Stimulated activated naive CD8-positive, alpha-beta T cell treated with anti-CD3 and anti-CD28 coated beads, Interleukin-15, amount 100 ng/mL, for 72 hours (primary cell): ENCODE measurements around the gene KCNMA1.

Experiments
- ATAC-seq: fragments of 150-1000 bp; cut with Tn5 transposase; 2 replicates; pipeline ENCODE4 v1.10.0; 2021; ENCODE audit warnings: mild to moderate bottlenecking, moderate library complexity
- DNase-seq, 2 donors: peaks; one replicate each; pipeline ENCODE4 v3.0.0; 2021 to 2022
- H3K27ac Mint-ChIP-seq, 2 donors: one replicate each; pipeline ENCODE4 v1.8.0; 2022; ENCODE audit warnings: mild to moderate bottlenecking in 2 of 2, mixed read lengths in 2 of 2, moderate library complexity in 2 of 2
- H3K27me3 Mint-ChIP-seq: one replicate; pipeline ENCODE4 v1.8.0; 2022; ENCODE audit warnings: mixed read lengths
- H3K4me1 Mint-ChIP-seq: one replicate; pipeline ENCODE4 v1.8.0; 2022; ENCODE audit warnings: mild to moderate bottlenecking, mixed read lengths
- H3K4me3 Mint-ChIP-seq, 2 donors: one replicate each; pipeline ENCODE4 v1.8.0; 2022; ENCODE audit warnings: mild to moderate bottlenecking in 2 of 2, mixed read lengths in 2 of 2, moderate library complexity in 1 of 2
- H3K9me3 Mint-ChIP-seq, 2 donors: one replicate each; pipeline ENCODE4 v1.8.0; 2022; ENCODE audit warnings: mixed read lengths in 2 of 2

Gene KCNMA1

GRCh38 chr10:77011874-77012811 lies 625.5 kb downstream of the KCNMA1 start:
- Mint-ChIP-seq H3K4me3 (no peak overlapping the region), H3K4me1 (no peaks in the 10 kb centered on the region), H3K27me3 (no peaks in the 10 kb centered on the region), H3K9me3 (no peaks in the 10 kb centered on the region), H3K27ac (no peak overlapping the region)
- DNase-seq (no peak), ATAC-seq (no peak)

- DNase-seq (no peak), ATAC-seq (no peak)
- no peak overlapping the region for H3K4me3 Mint-ChIP-seq
- H3K27ac Mint-ChIP-seq: no peak overlapping the region
- H3K4me1 Mint-ChIP-seq: no peaks in the 10 kb centered on the region
- no peaks in the 10 kb centered on the region for H3K9me3 Mint-ChIP-seq
- H3K27me3 Mint-ChIP-seq: no peaks in the 10 kb centered on the region
Measured at GRCh38 chr10:77010430-77010829, 627.2 kb downstream of the KCNMA1 start.

GRCh38 chr10:77007834-77008233 lies 629.8 kb downstream of the KCNMA1 start:
- H3K27me3 Mint-ChIP-seq: no peaks in the 10 kb centered on the region
- H3K27ac Mint-ChIP-seq: peak overlapping the region; percentile 15 to 51
- no peak for ATAC-seq
- H3K9me3 Mint-ChIP-seq: no peaks in the 10 kb centered on the region
- no peak overlapping the region for H3K4me3 Mint-ChIP-seq
- H3K4me1 Mint-ChIP-seq: no peaks in the 10 kb centered on the region
- no peak for DNase-seq

DNA sequence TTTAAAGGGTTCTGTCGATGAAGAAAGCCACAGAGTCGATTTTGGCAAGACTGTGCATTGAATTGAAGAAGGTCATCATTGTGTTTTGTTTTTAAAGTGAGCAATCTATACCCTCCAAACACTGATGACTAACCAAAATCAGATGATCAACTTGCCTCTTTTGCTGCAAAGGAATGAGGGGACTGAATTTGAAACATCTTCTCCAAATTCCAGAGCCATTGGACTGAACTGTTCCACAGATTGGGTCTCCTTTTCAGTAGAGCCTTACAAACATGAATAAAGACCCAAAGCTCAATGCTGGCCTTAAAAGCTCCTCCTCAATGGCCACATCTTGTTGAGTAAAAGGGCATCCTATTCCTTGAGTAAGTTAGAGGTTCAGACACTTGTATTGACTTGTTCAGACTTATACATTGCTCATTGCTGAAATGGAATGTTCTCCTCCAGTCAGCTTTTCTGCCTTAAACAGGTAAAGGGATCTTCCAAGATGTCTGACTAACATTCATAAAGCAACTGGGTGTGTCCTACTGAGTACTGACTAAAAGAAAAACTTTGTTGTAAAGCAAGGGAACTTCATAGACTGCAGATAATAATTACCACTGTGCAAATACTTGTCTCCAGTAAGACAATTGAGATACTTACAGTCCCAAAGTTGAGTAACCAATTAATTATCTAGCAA lies 630.6 kb downstream of the KCNMA1 start:
- no peak overlapping the region for H3K4me3 Mint-ChIP-seq
- no peaks in the 10 kb centered on the region for H3K9me3 Mint-ChIP-seq
- H3K27ac Mint-ChIP-seq: no peak overlapping the region
- H3K4me1 Mint-ChIP-seq: no peaks in the 10 kb centered on the region
- DNase-seq: no peak
- no peaks in the 10 kb centered on the region for H3K27me3 Mint-ChIP-seq
- no peak for ATAC-seq

DNA sequence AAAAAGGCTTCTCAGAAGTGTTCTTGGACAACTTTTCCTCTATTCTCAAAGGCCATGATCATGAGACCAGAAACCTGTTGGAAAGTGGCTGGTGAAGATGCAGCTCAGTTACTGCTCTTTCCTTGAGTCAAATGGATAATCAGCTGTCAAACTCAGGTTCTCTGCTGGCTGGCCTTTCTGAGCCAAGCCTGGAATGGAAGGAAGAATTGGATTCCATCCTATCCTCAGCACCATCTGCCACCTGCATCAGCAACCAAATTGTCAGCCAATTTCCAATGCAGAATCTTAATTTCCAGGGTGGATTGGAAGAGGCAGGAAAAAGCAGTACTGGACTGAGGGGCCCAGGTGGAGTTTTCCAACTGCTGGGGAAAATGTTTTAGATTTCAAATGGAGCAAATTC lies 631.7 kb downstream of the KCNMA1 start:
- no peak overlapping the region for H3K27ac Mint-ChIP-seq
- H3K27me3 Mint-ChIP-seq: no peaks in the 10 kb centered on the region
- no peak overlapping the region for H3K4me3 Mint-ChIP-seq
- H3K4me1 Mint-ChIP-seq: no peaks in the 10 kb centered on the region
- no peak for ATAC-seq
- no peaks in the 10 kb centered on the region for H3K9me3 Mint-ChIP-seq
- no peak for DNase-seq

DNA sequence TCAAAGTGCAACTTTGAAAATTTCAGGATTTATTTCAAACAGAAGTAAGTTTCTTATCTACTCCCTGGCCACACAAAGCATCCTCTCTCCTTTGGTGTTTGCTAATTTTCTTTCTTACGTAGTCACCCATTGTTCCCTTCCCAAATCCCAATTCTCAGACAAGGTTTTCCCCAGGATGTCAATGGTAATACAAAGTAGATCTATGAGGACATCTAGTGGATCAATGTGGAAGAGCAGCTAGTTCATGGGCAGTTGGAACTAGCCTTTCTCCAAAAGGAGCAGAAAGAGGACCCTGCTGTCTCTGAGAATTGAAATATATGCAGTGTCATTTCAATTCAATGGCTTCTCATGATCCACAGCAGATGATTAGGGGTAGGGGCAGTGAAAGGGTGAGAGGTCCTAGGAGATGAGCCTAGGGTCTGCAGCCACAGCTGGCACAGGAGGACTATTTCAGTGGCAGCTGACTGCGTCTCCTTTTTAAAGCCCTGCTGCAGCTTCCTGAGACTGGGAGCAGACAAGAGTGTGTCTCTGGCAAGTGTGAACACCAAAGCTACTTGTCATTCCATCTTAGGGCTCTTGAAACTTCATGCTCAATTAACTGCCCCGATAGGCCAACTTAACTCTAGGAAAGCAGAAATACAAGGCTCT lies 632.6 kb downstream of the KCNMA1 start:
- no peaks in the 10 kb centered on the region for H3K27me3 Mint-ChIP-seq
- H3K27ac Mint-ChIP-seq: no peak overlapping the region
- DNase-seq (no peak), ATAC-seq (no peak)
- H3K4me1 Mint-ChIP-seq: no peaks in the 10 kb centered on the region
- H3K9me3 Mint-ChIP-seq: no peaks in the 10 kb centered on the region
- no peak overlapping the region for H3K4me3 Mint-ChIP-seq

DNA sequence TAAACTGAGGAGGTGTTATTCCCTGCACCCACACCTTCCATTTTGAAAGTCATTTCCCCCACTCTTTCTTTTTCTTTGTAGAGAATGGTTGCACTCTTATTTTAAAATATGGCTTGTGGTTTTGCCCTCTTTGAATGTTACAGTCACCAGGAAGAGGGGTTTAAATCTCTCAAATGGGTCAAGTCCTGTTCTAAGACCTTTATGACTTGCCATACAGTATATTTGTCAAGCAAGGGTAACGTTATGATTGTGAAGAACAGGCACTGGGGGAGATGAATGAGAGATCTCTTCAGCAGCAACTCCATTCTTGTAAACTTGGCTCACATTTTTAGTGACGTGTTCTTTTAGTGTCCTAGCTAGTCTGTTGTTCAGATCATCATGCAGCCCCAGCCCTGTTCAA lies 634.7 kb downstream of the KCNMA1 start:
- H3K9me3 Mint-ChIP-seq: no peaks in the 10 kb centered on the region

GRCh38 chr10:77001206-77001605 lies 636.4 kb downstream of the KCNMA1 start:
- Mint-ChIP-seq H3K27ac (no peak overlapping the region), H3K4me3 (no peak overlapping the region), H3K27me3 (no peaks in the 10 kb centered on the region), H3K4me1 (no peaks in the 10 kb centered on the region), H3K9me3 (no peaks in the 10 kb centered on the region)
- no peak for ATAC-seq
- DNase-seq: no peak

More for the DNA sequence above, 634.7 kb downstream of the KCNMA1 start:
- Mint-ChIP-seq H3K27me3 (no peaks in the 10 kb centered on the region), H3K4me3 (no peak overlapping the region), H3K4me1 (no peaks in the 10 kb centered on the region), H3K27ac (no peak overlapping the region)
- ATAC-seq (no peak), DNase-seq (no peak)

GRCh38 chr10:76998451-76998850 lies 639.2 kb downstream of the KCNMA1 start:
- DNase-seq (no peak), ATAC-seq (no peak)
- no peaks in the 10 kb centered on the region for H3K4me1 Mint-ChIP-seq
- no peaks in the 10 kb centered on the region for H3K9me3 Mint-ChIP-seq
- no peak overlapping the region for H3K4me3 Mint-ChIP-seq
- no peaks in the 10 kb centered on the region for H3K27me3 Mint-ChIP-seq
- H3K27ac Mint-ChIP-seq: peak overlapping the region in 1 of 2 donors; percentile 27

DNA sequence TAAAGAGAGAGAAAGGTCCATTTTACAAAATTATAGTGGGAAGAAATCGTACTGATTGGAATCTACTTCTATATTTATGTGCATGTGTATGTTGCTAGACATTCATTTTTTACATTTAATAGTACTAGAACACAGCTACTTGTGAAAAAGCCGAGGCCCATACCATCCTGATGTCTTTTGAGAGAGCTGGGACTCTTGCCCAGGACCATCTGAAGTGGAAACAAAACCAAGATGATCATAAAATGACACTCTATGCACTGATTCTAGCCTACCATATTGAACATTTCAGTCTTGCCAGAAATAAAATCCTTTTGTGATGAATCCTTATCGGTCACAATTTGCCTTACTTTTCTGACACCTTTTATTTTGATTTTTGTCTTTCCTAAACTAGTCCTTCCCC lies 640.0 kb downstream of the KCNMA1 start:
- Mint-ChIP-seq H3K9me3 (no peaks in the 10 kb centered on the region), H3K27ac (no peak overlapping the region)
- no peak for ATAC-seq

GRCh38 chr10:76995023-76995422 lies 642.6 kb downstream of the KCNMA1 start:
- no peak for ATAC-seq
- DNase-seq: no peak
- H3K9me3 Mint-ChIP-seq: no peaks in the 10 kb centered on the region
- H3K4me3 Mint-ChIP-seq: no peak overlapping the region
- no peaks in the 10 kb centered on the region for H3K4me1 Mint-ChIP-seq
- H3K27ac Mint-ChIP-seq: no peak overlapping the region
- H3K27me3 Mint-ChIP-seq: peaks cover 7% of the 10 kb centered on the region

More for the DNA sequence above, 640.0 kb downstream of the KCNMA1 start:
- Mint-ChIP-seq H3K4me1 (no peaks in the 10 kb centered on the region), H3K27me3 (no peaks in the 10 kb centered on the region), H3K4me3 (no peak overlapping the region)
- DNase-seq: no peak

DNA sequence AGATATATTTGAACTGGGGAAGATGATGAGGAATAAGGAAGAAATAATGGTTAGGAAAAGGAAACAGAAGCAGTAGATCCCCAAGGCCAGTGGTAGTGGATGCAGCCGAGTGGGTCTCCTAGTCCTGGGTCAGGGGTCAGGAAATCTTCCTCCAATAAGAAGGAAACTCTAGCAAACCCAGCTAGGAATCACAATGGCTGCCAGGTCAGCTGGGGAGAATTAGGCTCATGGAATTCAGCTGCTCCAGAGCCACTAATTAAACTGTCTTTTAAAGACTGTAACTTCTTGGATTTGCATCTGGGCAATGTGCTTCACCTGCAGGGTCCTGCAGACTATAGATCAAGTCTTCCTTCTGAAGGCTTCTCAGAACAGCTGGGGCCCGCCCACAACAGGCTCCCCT lies 644.4 kb downstream of the KCNMA1 start:
- H3K27me3 Mint-ChIP-seq: peaks cover 7% of the 10 kb centered on the region
- DNase-seq (no peak), ATAC-seq (peak; percentile 9)
- H3K9me3 Mint-ChIP-seq: no peaks in the 10 kb centered on the region
- no peaks in the 10 kb centered on the region for H3K4me1 Mint-ChIP-seq
- no peak overlapping the region for H3K4me3 Mint-ChIP-seq
- no peak overlapping the region for H3K27ac Mint-ChIP-seq

- Mint-ChIP-seq H3K9me3 (no peaks in the 10 kb centered on the region), H3K27me3 (peaks cover 7% of the 10 kb centered on the region), H3K4me3 (no peak overlapping the region), H3K27ac (no peak overlapping the region), H3K4me1 (no peaks in the 10 kb centered on the region)
- DNase-seq: no peak
- no peak for ATAC-seq
Measured at GRCh38 chr10:76992467-76992866, 645.1 kb downstream of the KCNMA1 start.

DNA sequence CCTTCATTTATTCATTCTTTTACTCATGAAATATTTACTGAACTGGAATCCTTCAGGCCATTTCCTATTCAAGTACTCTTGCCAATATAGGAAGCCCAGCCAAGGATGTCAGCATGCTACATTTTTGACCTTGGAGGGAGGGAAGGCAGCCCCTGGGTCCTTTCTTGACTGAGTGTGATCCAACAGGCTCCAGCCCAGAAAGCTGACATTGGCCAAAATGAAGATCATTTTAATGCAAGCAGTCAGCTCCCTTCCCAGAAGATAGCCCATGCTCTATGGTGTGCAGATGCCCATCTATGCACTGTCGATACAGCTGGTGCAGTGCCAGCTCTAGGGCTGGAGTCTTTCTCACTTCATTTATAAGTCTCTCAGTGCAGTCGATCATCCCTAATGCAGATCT lies 646.0 kb downstream of the KCNMA1 start:
- peaks cover 7% of the 10 kb centered on the region for H3K27me3 Mint-ChIP-seq
- DNase-seq: no peak

DNA sequence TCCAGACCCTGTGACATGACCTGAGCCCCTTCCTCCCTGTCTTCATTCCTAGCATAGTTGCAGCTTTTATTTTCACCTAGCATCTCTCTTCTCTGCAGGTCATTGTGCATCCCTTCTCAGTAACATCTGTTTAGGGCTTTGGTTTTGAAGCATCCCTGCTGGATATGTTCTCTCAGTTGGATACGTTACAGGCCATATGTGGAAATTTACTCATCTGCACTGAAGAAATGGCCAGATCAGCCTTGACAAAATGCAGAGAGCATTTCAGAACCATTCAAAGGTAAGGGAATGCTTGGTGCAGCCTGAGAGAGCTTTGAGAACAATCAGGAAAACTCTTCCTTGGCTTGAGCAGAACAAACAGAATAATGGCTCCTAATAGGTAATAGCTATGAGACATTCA lies 647.0 kb downstream of the KCNMA1 start:
- Mint-ChIP-seq H3K9me3 (no peaks in the 10 kb centered on the region), H3K27me3 (peaks cover 7% of the 10 kb centered on the region), H3K27ac (no peak overlapping the region), H3K4me3 (no peak overlapping the region), H3K4me1 (no peaks in the 10 kb centered on the region)
- DNase-seq (no peak), ATAC-seq (no peak)

More for the DNA sequence above, 646.0 kb downstream of the KCNMA1 start:
- H3K4me1 Mint-ChIP-seq: no peaks in the 10 kb centered on the region
- no peaks in the 10 kb centered on the region for H3K9me3 Mint-ChIP-seq
- no peak overlapping the region for H3K27ac Mint-ChIP-seq
- no peak for ATAC-seq
- no peak overlapping the region for H3K4me3 Mint-ChIP-seq
